Glomerular endothelial cell (primary cell): ENCODE measurements around the gene BAZ2B. TPM values are rescaled to one million over a fixed set of nuclear protein-coding genes. Genes with fewer than 3 reads are reported as not detected.
A peak's percentile ranks its signal among the peaks of the same experiment; 100 is the strongest.
"Not testable (repeated sequence)": the region's sequence is repeated elsewhere in the genome, so short reads cannot be mapped to it uniquely, and the experiment has no call there.

Experiments
- DNase-seq: peaks from one replicate; pipeline ENCODE4 v3.0.0-alpha.2; 2011; ENCODE audit warnings: low read depth, low spot score; ENCODE audit errors: extremely low read depth
- total RNA-seq: library from RNA; depleted of rRNA; stranded (reverse); fragments of >200 nt; gene quantifications from 2 replicates; pipeline ENCODE4 v1.2.3, GENCODE V29; 2015

Gene BAZ2B
- total RNA-seq, 1 donor from 2014 or later: 79.3 TPM

DNA sequence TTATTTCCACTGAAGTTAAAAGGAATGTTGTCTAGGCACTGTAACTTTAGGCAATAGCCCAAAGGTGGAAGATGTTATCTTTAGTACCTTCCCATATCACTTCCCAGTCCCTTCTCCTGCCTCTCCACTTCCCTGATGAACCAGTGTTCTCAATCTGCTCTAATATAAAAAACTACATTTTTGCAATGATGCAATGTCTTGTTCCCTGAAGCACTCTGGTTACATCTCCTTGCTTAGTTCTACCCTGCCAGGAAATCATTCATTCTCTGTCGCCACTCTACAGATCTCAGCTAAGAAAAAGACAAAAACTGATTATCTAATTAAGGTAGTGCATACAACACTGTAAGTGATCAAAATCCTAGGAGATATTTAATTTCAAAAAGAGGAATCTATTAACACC lies 71.3 kb downstream of the BAZ2B start:
- no peak for DNase-seq

DNA sequence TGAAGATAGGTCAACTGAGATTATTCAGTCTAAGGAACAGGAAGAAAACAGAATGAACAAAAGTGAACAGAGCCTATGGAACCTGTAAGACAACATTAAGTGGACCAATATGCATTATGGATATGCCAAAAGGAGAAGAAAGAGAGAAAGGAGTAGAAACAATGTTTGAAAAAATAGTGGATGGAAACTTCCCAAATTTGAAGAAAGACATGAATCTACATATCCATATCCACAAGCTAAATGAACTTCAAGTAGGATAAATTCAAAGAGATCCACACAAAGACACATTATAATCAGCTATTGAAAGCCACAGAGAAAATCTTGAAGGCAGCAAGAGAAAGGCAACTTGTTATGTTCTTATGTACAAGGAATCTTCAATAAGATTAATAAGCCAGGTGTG lies 74.2 kb downstream of the BAZ2B start:
- DNase-seq: no peak

DNA sequence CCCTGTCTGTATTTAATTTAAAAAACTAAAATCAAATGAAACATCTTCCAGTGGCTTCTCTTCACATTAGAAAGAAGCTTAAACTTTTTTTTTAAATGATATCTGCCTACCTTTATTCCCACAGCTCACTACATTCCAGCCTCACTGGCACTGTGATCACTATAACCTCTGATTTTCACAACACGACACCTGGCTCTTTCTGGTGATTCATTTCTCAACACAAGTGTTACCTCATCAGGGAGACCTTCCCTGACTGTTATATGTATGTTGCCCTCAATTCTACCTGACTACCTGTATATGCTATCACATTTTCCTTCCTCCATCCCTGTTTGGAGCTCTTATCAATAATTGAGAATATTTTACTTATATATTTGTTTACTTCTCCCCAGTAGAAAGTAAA lies 76.6 kb downstream of the BAZ2B start:
- DNase-seq: no peak

DNA sequence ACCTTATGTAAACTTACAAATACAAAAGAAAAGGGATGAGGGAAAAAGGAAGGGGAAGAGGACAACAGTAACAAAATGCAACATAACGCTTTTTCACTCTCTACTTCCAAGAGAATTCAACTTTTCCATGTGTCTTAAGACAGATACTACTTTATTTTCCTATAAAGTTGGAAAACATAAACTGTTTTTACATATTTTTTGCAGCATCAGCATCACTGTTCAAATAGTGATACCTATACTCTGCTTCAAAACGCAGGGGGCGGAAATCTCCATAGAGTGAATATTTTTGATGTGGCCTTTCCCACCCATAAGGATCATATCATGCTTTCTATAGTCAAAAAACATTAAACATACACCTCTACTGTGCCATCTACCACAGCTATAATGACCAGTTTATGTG lies 77.5 kb downstream of the BAZ2B start:
- no peak for DNase-seq

DNA sequence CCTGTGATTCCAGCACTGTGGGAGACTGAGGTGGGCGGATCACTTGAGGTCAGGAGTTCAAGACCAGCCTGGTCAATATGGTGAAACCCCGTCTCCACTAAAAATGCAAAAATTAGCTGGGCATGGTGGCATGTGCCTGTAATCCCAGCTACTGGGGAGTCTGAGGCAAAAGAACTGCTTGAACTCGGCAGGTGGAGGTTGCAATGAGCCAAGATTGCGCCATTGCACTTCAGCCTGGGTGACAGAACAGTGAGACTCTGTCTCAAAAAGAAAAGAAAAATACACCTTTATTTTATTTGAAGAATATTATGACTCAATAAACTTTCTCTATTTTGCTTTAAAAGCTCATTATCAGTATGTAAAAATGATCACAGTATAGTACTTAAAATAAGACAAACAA lies 81.1 kb downstream of the BAZ2B start:
- not testable (repeated sequence) for DNase-seq

DNA sequence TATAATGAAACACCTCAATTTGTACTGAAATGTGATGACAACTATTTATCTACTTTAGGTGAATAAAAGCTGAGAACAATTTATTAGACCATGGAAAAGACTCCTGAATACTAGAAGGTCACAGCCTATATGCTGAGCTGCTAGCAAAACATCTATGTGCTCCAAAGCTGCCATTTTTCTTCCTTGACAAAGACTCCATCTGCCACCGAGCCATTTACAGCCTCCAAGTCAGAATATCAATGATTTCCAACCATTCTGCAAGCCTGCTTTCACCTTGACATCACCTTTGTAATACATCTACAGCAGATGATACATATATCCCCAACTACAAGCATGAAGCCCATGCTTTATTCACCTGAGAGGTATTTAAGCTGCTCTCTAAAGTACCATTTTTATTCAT lies 84.9 kb downstream of the BAZ2B start:
- DNase-seq: no peak

DNA sequence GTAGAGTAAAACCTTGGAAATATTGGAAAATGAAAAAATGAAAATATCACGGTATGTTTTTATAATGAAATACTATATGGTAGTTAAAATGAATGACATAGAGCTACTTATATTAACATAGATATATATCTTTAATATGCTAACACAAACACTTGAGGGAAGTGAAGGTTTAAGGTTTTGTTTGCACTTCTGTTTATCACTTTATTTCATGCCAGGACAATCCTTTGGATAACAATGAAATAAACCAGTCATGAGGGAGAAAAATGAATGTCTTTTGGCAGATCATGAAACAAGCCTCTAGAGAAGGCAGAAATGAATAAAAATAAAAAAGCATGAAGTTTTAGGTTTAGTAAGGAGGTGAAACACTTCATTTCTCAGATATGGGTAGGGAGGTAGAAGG lies 89.9 kb downstream of the BAZ2B start:
- no peak for DNase-seq

DNA sequence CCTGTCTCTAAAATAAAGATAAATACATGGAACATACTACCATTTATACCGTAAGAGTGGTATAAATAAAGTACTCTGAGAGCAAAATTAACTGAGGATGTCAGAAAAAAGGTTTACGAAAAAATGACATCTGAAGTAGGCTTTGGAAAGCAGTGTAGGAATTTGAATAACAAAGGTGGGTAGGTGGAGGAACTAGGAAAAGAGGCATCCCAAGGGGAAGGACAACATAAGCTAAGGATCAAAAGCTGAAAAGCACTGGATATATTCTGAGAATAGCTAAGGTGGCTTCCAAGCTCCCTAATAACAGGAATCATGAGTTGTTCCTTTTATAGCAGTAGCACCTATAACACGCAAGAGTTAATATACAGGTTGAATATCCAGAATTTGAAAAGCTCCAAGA lies 91.3 kb downstream of the BAZ2B start:
- DNase-seq: no peak

DNA sequence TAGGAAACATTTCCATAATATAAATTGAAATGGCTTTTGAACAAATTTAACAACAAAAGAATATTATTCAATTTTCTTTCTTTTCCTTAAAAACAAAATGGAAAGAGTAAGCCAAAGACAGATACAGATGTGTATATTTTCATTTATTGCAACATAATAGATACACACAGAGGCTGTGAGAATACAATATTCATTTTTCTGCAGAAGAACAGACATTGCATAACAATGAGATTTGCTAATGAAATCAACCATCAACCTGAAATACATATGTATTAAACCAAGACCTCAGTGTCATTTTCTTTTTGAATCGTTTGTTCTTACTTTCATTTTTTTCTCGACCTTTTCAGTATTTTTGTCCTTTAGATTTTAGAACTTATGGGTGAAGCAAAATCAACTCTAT lies 95.1 kb downstream of the BAZ2B start:
- DNase-seq: no peak

DNA sequence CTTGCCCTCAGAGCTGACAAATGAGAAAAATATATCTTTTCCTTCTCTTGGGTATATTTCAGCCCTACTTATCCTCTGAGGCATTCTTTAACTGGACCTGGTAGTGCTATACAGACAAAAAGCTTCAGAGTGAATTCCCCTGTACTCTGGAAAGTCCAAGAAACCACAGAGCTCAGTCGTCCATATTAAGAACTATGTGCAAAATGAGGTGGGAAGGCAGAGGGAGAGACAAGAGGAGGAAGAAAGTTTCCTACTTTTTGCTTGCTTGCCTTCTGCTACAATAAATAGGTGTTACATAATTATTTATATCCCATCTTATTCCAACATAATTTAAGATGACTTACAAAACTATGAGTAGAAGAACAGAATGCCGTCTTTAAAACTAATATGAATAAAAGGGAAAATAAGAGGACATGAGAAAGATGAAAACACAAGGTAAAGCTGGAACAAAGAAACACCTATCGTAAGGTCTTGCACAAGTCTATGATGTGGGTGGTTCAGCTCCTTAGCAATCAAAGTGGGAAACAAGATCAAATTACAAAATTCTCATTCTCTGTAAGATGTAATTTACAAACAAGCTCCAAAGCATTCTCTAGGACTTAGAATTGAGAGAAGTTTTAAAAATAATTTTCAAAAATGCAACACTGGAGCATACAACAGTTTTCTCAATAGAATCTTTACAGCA lies 97.9 kb downstream of the BAZ2B start:
- DNase-seq: no peak

DNA sequence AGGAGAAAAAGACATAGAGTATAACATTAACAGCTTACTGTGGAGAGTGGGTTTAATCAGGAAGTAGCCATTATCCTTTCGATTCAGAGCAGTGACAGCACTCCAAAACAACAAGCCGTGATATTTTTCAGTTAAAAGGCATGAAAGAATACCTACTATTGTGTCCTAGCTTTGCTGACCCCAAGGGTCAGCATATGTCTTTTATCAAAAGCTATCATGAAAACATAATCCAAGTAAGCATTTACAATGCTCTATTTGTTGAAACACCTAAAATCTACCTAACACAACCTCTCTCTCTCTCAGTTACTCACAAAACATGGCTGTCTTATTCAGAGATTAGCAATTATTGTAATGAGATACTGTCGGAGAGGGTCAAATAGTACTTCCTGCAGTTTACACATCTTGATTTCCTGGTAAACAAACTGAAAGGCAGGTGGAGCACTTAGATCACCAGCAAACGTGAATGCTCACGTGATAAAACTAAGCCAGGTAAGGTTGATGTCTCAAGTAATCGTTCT lies 100.0 kb downstream of the BAZ2B start:
- DNase-seq: no peak

DNA sequence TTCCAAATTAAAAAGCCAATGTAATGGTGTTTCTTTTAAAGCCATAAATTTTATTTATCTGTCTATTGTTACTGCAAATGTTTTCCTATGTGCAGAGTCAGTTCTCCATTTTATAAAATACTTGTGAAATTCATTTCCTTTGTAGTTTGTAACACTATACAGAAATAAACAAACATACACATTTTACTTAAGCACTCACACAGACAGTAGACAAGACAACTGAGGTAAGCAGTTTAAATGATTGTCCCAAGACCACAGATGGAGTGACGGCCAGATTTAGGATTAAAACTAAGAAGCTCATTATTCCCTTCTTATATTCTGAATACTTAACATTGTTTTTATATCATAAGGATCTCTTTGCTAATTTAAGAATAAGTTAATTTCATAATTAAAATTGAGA lies 100.9 kb downstream of the BAZ2B start:
- no peak for DNase-seq

DNA sequence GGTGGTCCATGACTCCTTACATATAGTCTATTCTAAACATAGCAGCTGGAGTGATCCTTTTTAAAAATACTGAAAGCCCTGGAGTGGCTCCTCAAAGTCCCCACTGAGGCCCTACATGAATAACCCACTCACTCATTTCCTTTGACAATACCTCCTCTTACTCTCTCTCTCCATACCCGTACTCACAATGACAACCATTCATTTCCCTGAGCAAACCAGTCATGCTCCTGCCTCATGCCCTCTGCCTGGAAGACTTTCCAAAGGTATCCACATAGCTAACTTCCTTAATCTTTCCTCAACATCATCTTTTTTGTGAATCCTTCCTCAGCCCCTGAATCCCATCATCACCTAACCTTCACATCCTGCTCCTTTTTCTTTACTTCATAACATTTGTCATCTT lies 102.6 kb downstream of the BAZ2B start:
- no peak for DNase-seq

DNA sequence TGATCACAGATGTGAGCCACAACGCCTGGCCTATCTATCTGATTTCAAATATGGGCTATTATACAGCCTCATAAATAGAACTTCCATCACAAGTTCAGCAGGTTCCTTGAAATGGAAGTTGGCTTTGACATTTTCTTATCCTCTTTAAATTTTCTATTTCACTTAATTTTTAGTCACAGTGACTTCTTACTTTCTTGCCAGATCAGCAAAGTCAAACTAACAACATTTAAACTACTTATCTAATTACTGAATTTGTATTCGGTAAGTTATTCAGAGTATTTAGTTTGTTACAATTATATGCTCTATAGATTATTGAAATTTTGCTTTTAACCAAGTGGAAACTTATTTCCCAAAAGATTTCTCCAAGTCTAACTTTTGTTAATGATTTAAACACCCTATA lies 108.2 kb downstream of the BAZ2B start:
- no peak for DNase-seq

DNA sequence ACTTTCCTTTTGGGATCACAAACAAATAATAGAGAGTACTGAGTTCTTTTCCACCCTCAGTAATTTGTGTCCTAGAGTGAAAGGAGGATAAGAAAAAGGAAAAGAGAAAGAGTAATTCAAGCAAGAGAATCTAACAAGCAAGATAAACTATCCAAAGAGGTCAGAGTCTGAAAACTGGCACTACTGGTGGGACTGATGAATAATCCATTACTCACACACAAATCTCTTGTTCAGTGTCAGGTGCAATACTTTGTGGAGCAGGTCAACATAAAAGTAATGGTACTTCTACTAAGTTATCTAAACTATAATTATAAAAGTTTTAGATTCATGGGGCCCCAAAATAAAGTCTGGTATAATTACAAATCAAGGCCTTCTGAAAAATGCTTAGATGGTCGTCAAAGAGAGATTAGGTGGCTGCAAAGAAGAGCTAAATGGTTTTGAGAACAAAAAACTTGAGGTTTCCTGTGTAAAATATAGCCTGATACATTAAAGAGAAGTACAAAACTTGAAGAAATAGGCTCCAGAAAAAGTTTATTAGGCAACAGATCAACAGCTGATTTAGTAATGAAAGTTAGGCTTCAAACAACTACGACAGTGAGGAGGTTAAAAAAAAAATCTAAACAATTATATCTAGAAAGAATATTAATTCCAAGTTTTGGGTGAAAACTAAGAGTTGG lies 109.4 kb downstream of the BAZ2B start:
- no peak for DNase-seq

DNA sequence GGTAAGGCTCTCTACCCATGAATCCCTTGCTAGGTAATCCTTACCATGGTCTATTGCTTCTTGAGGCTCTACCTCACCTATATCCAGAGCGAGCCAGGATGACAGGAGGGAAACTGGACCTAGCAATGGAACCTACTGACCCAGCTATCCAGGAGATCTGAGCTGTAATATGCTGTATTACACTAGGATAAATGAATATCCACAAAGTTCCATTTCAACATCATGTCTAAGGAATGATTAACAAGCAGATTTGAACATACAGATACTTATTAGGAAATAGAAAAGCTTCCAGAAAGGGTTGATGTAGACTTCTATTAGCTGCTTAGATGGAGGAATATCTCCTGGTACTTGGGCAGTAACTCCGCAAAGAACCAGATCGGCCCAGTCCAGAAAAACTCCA lies 110.1 kb downstream of the BAZ2B start:
- no peak for DNase-seq

DNA sequence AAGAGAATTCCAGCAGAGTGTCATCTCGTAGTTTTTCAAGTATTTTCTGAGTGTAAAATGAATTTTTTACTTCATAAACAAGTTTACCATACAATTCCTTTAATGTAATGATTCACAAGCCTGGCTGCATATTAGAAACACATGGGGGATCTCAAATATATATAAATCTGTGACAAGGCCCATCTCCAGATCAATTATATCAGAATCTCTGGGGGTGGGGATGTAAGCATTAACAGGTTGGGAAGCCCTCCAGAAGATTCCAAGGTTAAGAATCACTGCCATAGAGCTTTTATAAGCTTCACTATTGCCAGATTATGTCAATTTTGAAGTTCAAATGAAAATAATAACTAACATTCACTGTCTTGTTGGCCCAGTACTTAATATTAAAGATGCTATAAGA lies 111.2 kb downstream of the BAZ2B start:
- no peak for DNase-seq

DNA sequence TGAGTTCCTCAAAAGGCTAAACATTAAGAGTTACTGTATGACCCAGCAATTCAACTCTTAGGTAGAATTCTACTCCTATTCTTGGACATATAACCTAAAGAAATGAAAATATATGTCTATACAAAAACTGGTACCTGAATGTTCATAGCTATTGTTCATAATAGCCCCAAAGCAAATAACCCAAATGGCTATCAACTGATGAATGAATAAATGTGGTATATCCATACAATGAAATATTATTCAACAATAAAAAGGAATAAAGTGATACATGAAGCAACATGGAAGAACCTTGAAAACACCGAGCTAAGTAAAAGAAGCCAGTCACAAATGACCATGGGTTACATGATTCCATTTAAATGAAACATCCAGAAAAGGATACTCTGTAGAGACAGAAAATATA lies 114.6 kb downstream of the BAZ2B start:
- no peak for DNase-seq

DNA sequence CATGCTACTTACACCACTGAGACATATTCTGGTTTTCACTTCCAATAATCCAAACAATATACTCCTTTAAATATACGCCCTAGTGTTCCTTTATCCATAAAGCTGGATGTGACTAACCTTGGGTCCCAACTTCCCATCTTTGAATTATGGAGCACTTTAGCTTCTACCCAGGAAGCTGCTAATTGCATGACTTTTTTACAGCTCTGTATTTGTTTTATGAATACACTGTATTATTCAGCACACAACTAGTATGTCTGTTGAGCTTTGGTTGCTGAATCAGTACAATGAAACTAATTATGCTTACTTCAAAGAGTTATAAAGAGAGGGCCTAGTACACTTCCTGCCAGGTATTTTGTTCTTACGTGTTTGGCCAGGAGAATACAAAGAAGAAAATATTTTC lies 118.5 kb downstream of the BAZ2B start:
- no peak for DNase-seq

DNA sequence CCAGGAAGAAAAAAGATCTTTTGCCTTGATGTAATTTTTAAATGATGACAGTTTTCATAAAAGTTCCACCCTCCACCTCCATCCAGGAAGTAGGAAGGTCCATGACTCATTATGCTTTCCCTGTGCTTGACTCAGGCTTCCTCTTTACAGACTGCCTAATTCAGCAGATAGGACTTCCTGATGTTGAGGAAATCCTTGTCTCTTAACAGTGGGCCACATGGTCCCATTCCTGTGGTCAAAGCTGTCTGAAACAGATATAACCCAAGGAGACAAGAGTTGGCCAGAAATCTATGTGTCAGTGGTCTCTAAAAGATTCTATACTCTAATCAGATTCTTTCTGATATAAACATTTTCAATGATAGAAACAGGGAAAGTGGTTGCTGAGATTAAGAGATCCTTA lies 119.1 kb downstream of the BAZ2B start:
- peak; percentile 85 for DNase-seq

DNA sequence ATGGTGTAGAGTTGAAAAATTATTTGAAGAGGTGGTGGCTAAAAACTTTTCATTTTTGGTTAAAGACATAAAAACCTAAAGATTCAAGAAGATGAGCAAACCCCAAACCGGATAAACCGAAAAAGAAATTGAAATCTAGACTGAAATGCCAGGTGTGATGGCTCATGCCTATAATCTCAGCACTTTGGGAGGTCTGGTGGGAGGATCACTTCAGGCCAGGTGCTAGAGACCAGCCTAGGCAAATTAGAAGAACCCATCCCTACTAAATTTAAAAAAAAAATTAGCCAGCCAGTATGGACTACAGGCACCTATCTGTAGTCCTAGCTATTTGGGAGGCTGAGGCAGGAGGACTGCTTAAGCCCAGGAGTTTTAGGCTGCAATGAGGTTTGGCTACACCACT lies 126.9 kb downstream of the BAZ2B start:
- DNase-seq: no peak

DNA sequence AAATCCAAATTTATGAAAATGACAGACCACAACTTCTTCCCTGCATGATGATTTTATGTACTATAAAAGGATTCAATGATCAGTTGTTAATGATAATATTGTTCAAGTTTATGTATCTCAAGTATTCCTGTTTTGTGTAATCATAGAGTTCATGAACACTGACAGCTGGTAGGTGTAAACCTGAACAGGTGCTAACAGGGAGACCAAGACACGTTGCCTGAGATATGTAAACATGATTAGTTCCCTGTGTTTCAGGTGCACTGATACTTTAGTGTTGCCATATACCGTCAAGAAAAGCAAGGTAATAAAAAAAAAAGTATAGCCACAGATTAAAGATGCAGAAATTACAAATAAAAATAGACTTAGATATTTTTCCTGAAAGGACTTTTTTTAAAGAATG lies 131.8 kb downstream of the BAZ2B start:
- no peak for DNase-seq

DNA sequence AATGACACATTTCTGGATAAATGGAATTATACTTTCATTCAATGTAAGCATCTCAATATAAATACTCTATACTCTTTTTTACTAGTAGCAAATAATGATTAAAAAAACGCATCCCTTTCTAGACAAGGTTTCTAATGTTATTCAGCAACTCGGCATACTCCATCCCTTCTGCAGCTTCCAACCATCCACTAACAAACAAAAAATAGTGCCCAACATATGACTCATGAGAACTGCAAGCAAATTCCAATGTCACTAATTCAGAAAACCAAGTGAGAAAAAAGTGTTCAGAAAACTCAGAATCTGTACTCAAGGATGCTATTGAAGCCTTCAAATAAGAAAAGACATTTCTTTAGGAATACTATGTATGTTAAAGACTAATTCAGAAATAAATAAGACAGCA lies 140.0 kb downstream of the BAZ2B start:
- DNase-seq: no peak
